HG02973 (cell line): ENCODE data around the gene PLA2G4E.

Experiments used
- ATAC-seq: cut with Tn5 transposase; IDR thresholded peaks from one replicate; pipeline ENCODE4 v1.9.1; 2021; ENCODE audit warnings: moderate library complexity; ENCODE audit not compliant: unreplicated experiment

PLA2G4E gene, protein sequence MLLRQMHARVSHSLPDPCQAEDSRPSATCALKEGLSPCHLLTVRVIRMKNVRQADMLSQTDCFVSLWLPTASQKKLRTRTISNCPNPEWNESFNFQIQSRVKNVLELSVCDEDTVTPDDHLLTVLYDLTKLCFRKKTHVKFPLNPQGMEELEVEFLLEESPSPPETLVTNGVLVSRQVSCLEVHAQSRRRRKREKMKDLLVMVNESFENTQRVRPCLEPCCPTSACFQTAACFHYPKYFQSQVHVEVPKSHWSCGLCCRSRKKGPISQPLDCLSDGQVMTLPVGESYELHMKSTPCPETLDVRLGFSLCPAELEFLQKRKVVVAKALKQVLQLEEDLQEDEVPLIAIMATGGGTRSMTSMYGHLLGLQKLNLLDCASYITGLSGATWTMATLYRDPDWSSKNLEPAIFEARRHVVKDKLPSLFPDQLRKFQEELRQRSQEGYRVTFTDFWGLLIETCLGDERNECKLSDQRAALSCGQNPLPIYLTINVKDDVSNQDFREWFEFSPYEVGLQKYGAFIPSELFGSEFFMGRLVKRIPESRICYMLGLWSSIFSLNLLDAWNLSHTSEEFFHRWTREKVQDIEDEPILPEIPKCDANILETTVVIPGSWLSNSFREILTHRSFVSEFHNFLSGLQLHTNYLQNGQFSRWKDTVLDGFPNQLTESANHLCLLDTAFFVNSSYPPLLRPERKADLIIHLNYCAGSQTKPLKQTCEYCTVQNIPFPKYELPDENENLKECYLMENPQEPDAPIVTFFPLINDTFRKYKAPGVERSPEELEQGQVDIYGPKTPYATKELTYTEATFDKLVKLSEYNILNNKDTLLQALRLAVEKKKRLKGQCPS

DNA sequence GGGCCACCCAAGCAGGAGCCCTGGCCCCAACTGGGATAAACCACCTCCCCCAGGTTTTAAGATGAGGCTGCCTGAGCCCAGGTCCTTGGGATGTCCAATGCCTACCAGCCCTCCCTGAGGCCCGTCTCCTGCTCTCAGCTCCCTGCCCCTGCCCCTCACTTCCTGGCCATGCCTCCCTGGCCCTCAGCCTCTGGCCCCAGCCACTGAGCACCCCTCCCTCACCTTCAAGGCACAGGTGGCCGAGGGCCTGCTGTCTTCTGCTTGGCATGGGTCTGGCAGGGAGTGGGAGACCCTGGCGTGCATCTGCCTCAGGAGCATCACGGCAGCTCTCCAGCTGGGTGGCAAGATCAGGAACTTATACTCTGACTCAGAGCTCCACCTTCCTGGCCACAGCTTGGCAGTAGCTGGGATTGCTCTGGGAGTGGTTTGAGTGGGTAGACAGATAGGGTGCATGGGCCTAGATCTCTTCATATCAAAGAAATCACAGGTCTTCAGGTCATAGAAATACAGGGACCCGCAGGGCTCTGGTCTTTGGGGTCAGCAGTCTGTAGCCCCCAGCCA lies at the start of gene PLA2G4E:
PLA2G4E (minus strand) TSS at position 330 of the 561 bp plus-strand sequence; CDS start at position 318, 12 bp downstream.
- no peak for ATAC-seq

DNA sequence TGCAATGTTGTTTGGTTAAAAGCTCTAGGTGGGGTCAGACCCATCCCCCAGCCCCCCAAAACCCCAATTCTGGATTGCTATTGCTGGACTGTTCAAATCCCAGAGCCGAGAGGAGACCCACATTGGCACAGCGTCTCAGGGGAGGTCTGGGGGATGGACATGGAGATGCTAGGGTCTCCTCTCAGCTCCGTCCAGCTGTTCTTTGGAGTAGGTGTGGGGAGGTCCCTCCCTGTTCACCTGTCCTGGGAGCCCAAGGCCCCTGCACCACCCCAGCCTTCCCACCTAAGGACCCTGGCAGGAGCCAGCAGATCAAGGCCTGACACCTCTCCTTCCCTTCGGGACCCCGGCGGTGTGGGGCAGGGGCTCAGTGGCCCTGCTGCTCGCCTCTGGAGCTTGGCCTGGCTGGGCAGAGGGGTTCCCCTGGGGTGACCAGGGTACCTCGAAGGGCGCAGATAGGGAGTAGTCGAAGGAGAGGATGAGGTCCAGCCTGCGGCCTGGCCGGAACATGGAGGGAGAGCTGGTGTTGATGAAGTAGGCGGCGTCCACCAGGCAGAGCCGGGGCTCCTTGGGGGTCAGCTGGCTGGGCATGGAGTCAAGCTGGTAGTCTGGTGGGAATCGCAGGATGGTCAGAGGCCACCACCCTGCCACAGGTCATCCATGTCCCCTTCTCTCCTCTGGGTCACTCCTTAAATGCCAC lies 49.6 kb upstream of the PLA2G4E start:
- no peak for ATAC-seq

DNA sequence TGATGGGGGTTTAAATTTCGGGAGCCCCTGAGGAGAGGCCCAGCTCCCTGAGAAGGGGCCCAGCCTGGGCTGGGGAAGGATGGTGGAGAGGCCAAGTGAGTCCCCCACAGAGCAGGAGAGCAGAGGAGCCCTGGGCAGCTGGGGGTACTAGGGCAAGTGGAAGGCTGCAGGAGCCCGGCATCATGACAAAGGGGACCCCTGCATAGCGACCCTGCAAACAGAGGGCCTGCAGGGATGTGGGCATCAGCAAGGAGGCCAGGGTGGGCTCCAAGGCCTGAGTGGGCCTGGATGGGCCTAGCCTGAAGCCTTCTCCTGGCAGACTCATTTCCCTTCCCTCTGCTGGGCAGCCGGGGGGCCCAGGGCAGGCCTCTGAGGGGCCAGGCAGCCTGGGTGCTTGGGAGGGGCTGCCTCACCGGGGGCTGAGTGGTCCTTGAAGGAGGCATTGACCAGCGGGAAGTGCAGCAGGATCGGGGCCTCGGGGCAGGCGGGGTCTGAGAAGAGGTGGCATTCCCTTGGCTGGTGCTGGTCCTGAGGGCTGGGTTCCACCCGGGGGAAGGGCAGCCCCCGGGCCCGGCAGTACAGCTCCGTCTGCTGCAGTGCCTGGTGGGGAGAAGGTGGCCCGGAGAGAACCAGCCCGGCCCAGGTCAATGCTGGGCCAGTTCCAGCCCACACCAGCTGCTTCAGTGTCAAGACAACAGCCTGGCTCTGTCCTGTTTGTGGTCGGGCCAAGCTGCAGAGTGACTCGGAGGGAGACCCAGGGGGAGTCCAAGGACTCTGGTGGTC lies 48.8 kb upstream of the PLA2G4E start:
- no peak for ATAC-seq

DNA sequence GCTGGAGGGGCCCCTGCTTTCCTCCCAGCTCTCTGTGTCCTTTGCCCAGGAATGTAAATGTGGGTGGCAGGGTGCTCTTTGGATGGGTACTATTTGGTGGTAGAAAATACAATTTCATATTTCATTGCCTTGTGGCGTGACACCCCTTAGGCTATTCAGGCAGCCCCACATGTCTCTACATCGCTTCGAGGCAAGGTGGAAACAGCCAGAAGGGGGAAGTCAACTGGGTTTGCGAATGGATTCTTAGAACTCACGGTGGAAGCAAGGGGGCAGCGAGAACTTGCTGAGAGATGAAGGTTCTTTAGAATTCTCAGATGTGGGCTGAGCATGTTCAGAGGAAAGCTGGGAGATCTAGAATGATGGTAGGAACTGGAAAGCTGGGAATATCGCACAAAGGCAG lies 48.2 kb upstream of the PLA2G4E start:
- ATAC-seq, result no peak

DNA sequence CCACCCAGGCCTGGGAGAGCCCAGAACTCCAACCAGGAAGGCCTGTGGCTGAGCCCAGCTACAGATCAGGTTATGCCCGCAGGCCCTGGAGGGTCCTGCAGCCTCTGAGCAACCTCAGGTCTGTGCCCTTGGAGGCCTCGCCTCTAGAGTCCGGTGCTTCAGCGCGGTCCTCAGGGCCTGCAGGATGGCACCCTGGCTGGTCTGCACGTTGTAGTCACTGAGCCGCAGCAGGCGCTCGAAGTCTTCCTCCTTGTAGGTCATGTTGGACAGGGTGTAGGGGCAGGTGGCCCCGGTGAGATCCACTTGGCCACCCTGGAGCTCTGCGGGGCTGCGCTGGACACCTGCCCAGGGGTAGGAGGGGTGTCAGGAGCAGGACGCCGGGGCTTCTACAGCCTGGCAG lies 47.8 kb upstream of the PLA2G4E start:
- no peak for ATAC-seq

DNA sequence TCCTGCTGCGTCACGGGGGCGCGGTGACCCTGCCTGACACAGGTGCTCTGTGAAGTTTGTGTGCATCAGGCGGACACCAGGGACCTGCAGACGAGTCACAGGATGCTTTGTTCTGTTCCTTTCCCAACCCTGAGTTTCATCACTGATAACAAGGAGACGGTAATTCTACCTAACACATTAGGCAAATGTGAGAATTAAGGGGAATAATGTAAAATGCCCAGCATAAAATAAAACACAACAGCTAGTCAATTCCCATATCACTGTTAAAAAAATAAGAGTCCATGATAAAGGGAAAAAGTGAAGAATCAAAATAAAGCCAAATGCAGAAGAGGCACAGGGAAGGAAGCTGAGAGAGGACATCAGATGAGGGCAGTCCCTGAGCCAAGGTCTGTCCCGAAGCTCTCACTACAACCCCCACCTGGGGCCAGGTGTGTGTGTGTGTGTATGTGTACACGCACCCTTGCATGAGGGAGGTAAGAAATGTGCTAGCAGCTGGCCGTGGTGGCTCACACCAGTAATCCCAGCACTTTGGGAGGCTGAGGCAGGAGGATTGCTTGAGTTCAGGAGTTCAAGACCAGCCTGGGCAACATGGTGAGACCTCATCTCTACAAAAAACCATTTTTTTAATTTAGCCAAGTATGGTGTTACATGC lies 46.0 kb upstream of the PLA2G4E start:
- no peak for ATAC-seq

DNA sequence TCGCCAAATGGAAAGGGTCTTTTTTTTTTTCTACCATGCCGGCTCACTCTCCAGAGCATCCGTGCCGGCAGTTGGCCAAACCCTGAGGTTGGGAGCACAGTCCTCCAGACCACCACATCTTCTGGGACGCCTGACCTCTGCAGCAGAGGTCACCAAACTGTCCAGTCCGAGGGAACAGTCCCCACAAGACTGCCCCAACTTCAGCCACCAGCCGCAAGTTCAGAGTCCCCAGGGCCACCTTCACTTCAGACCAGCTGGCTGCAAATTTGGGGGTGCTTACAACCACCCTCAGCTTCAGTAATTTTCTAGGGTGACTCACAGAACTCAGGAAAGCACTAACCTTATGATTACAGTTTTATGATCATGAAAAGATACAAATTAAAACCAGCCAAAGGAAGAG lies 44.6 kb upstream of the PLA2G4E start:
- ATAC-seq, result no peak

DNA sequence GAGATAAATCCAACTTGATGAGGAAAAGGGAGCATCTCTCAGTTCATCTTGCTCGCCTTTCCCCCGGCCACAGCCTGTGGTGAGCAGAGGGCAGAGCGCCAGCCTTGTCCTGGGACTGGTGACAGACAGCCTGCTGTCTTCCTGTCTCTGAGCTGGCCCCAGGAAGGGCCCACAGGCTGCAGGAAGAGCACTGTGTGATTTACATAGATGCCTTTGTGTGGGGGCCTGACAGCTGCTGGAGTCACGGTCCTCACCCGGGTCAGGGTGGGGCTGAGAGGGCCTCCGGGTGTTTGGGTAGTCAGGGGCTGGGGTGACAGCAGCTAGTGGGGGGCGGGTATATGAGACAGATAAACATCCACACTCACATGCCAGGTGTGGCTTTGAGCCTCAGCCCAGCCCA lies 44.2 kb upstream of the PLA2G4E start:
- ATAC-seq, result no peak

DNA sequence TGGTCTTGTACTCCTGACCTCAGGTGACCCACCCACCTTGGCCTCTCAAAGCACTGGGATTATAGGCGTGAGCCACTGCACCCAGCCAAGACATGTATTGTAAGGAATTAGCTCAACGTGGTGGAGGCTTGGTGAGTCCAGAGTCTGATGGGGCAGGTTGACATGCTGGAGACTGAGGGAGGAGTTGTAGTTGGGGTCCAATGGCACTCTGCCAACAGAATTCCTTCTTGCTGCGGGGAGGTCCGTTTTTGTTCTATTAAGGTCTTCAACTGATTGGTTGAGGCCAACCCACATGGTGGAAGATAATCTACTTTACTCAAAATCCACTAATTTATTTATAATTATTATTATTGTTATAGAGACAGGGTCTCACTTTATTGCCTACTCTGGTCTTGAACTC lies 43.4 kb upstream of the PLA2G4E start:
- ATAC-seq, result no peak

DNA sequence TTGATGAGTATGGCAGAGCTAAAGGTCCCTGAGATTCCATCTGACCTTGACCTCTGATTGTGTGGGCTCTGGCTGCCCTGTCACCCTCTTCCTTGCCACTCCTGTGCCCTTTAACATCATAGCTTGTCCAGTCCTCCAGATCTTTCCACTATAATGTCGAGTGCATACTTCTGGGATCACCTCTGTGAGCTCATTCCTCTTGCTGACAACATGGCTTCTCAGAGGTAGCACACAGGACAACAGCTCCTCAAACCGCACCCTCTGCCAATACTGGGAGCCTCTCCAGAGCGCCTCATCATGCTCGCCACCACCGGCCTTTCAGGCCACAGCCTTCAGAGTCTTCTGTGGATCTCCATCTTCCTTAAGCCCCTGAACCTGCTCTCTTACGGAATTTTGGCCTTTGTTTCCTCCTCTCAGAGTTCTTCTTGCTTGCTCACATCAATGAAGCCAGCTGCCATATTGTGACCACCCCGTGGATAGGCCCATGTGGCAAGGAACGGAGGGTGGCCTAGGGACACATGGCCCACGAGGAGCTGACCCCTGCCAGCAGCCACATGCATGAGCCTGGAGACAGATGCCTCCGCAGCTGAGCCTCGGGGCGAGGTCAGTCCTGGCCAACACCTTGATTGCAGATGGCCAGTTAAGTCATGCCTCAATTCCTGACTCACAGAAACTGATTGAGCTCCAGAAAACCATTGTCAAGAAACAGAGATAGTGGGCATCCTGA lies 42.4 kb upstream of the PLA2G4E start:
- no peak for ATAC-seq

DNA sequence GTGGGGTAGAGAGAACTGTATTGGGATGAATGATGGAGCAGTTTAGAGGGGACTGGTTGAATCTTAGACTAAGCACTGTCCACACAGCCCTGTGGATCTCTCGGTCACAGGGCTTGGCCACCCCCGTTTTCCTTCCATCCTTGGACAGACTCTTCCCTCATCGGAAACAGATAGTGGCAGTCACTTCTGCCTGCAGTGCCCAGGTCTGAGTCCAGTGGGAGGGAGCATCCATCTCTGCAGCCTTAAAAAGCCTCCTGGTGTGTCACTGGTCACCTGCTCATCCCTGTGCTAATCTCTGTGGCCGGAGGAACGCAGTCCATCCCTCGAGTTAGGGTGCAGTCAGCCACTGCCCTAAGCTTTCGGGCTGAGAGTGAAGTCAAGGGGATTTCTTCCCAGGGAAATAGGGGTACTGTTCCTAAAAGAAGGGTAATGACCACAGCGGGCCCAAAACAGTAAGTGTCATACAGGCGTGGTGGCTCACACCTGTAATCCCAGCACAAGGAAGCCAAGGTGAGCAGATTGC lies 41.5 kb upstream of the PLA2G4E start:
- no peak for ATAC-seq

DNA sequence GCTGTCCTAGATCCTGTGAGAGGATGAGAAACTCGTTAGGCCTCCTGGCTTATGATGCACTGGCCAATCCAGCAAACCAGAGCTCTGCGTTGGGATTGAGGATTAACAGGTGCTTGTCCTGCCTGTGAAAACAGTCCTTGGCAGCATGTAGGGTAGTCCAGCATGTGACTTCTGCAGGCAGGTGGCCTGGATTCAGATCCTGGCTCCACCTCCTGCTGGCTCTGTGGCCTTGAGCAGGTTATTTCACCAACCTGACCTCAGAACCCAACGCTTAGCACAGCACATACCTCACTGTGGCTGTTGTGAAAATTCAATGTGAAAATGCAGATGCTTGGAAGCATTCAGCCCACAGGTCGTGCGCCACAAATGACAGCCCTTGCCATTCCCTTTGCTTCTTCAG lies 40.0 kb upstream of the PLA2G4E start:
- no peak for ATAC-seq

DNA sequence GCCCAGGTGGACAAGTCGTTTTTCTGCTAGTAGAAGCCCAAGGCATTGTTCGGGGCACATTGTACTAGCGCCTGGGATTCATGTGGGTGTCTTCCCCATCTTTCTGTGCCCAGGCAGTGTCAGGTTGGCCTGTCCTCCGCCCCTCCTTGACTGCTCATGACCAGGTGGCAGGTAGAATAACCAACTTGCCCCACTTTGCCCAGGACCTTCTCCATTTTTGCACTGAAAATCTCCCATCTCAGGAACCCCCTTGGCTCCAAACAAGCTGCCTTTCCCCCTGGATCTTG lies 39.6 kb upstream of the PLA2G4E start:
- no peak for ATAC-seq

DNA sequence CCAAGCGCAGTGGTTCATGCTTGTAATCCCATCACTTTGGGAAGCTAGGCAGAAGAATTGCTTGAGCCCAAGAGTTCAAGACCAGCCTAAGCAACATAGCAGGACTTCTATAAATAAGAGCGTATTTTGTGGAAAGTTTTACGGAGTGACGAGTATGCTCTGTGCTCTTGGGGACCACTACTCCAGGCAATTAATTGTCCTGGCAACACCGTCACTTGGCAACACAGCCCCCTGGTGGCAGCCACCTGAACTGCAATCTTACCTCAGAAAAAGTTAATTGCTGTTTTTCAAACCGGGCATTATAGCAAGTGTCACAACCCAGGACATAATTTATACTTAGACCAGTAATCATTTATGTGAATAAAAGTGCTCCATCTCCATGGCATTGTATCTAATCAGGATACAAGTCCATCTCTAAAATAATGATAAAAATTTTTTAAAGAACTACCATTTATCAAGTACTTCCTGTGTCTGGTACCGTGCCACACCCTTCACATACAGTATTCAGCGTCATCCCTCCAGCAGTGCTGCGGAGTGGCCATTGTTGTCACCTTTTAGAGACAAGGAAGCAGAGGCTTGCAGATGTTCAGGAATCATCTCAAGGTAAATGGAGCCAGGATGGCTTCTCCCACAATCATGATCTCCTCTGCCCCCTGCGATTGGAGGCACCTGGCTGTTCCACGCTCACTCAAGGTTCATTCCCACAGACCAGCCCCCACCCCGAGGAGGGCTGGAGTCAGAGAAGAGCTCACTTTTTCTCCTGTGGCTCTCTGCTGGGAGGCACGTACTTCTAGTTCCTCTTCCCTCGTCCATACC lies 39.0 kb upstream of the PLA2G4E start:
- no peak for ATAC-seq

DNA sequence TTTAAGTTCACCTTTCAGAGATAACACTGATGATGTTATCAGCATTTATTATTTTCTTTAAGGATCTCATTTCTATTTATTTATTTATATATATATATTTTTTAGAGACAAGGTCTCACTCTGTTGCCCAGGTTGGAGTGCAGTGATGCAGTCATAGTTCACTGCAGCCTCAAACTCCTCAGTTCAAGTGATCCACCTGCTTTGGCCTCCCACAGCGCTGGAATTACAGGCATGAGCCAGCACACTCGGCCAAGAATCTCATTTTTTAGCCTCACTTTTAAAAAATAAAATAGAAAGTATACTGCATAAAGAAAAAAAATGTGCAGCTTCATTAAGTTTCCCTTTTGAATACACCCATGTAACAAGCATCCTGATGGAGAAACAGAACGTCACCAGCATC lies 37.9 kb upstream of the PLA2G4E start:
- ATAC-seq, result no peak

DNA sequence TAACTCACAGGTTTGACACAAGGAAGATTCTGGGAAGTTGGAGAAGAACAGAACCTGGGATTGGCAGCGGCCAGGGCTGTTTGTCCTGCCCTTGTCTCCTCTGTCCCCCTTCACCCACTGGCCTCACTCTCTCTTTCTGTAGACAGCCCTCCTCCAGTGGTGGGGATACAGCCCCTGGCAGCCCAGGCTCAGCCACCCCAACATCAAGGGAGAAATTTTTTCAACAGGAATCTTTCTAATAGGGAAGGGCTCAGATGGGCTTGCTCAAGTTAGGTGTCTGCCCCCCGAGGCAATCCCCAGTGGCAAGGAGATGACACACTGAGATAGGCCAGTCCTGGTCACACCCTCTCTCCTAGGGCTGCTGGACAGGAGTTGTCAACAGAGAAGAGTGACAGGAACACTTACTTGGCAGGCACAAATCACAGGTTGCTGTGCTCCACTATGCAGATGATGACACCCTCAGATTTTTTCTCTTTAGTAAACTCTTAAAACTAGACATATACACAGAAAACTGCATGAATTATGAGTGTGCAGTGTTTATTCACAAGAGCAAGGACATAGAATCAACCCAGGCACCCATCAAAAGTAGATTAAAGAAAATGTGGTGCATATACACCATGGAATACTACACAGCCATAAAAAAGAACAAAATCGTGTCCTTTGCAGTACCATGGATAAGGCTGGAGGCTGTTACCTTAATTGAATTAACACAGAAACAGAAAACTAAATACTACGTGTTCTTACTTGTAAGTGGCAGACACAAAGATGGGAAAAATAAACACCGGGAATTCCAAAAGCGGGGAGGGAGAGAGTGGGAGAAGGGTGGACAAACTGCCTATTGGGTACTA lies 37.2 kb upstream of the PLA2G4E start:
- ATAC-seq, result no peak

DNA sequence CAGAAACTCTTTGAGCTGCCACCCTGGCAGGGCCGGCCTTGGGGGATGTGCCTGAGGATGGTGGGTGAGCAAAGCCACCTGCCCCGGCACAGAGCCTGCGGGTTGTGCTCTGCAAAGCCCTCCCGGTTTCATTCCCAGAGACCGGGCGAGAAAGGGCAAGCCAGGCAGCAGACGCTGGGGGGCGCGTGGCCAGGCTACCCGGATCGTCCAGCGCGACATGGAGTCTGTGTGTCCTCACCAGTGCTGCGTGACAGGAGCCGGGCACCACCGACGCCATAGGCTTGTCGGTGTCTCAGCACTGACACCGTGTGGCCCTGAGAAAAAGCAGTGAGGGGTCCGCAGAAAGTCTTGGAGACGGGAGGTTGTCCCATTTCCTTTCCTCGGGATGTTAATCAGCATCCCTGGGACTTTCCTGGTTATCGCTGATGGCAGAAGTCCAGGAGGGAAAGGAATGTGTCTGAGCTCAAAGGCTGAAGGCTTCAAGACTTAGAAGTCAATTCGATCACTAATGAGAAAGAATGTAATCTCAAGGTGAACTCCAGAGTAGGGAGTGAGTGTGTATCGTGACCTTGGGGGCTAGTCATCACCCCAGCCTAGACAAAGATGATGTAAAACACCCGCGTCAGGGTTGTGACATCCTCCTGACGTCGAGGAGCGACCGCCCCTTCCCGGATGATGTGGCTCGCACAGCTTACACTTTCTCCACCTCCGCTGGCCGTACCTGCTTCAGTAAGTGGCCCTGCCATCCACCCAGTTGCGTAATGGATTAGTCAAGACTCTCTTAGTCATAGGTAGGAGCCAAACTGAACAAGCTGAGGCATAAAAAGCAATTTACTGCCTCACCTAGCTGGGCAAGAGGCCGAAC lies 36.3 kb upstream of the PLA2G4E start:
- no peak for ATAC-seq
